B cell (primary cell): ENCODE data around the gene HGFAC. TPM values are rescaled to one million over a fixed set of nuclear protein-coding genes. Genes with fewer than 3 reads are reported as not detected.

ENCODE experiments used
- ATAC-seq: fragments of 200-7000 bp; cut with Tn5 transposase; one replicate; pipeline ENCODE4 v1.10.0; 2021; ENCODE audit warnings: low read depth, mild to moderate bottlenecking, moderate number of reproducible peaks, moderate library complexity
- CTCF ChIA-PET: fragments of 350-600 bp; sonication (Branson Sonifier 250); formaldehyde crosslinking; loops from one replicate; lab custom pipeline; 2021; ENCODE audit warnings: antibody characterized with exemption, inconsistent platforms; lab: Charles Lee
- POLR2A ChIA-PET: fragments of 350-600 bp; sonication (Branson Sonifier 250); formaldehyde crosslinking; loops from one replicate; lab custom pipeline; 2021; ENCODE audit warnings: antibody characterized with exemption; lab: Charles Lee
- DNase-seq: peaks from one replicate; pipeline ENCODE4 v3.0.0; 2013
- H2AFZ ChIP-seq: 2 replicates; pipeline ENCODE4 v1.6.1; 2012; ENCODE audit warnings: mild to moderate bottlenecking, low read depth, low read length; ENCODE audit not compliant: insufficient read depth, poor library complexity, severe bottlenecking
- H3K27ac ChIP-seq, 2 donors: 1 replicate in 1 of 2; 2 replicates in 1 of 2; pipeline ENCODE4 v1.5.1; 2012 to 2013; ENCODE audit warnings: low read length in 2 of 2, mild to moderate bottlenecking in 2 of 2, moderate library complexity in 1 of 2
- H3K27me3 ChIP-seq, 4 experiments: fragments of 200-600 bp in 1 of 4; sonication (generic) in 1 of 4; replicated peaks in 1 of 4; 1 replicate in 2 of 4; 2 replicates in 2 of 4; pipeline versions ENCODE4 v1.6.1 to v1.7.0; 2013 to 2016; ENCODE audit warnings: low read length in 3 of 4, mild to moderate bottlenecking in 2 of 4, mixed read lengths in 1 of 4, moderate library complexity in 1 of 4; ENCODE audit not compliant: insufficient read depth in 4 of 4, control insufficient read depth in 3 of 4; ENCODE audit errors: control extremely low read depth in 1 of 4
- H3K36me3 ChIP-seq, 2 experiments: replicated peaks in 1 of 2; 1 replicate in 1 of 2; 2 replicates in 1 of 2; pipeline versions ENCODE4 v1.6.1 to v1.7.1; 2013; ENCODE audit warnings: low read length in 1 of 2; ENCODE audit not compliant: insufficient read depth in 2 of 2, control insufficient read depth in 1 of 2; ENCODE audit errors: control extremely low read depth in 1 of 2, extremely low read depth in 1 of 2
- H3K4me1 ChIP-seq, 2 donors: fragments of 200-600 bp in 1 of 2; sonication (generic) in 1 of 2; 1 replicate in 1 of 2; 2 replicates in 1 of 2; pipeline versions ENCODE4 v1.5.1 to v1.6.1; 2013 to 2017; ENCODE audit warnings: low read length in 2 of 2; ENCODE audit not compliant: control insufficient read depth in 2 of 2, insufficient read depth in 2 of 2
- H3K4me2 ChIP-seq: replicated peaks from 2 replicates; pipeline ENCODE3; 2012; ENCODE audit warnings: mild to moderate bottlenecking, low read depth, low read length; ENCODE audit not compliant: poor library complexity, severe bottlenecking
- H3K4me3 ChIP-seq, 5 experiments: fragments of 200-600 bp in 1 of 5; sonication (generic) in 1 of 5; 1 replicate in 3 of 5; 2 replicates in 2 of 5; pipeline versions ENCODE4 v1.5.1 to v1.7.0; 2011 to 2016; ENCODE audit warnings: low read length in 4 of 5, mild to moderate bottlenecking in 4 of 5, low read depth in 2 of 5, control low read depth in 1 of 5, moderate library complexity in 1 of 5; ENCODE audit not compliant: insufficient read depth in 1 of 5; ENCODE audit errors: control extremely low read depth in 1 of 5, extremely low read depth in 1 of 5
- H3K79me2 ChIP-seq: fragments of 200-600 bp; sonication (generic); one replicate; pipeline ENCODE4 v1.6.0; 2016; ENCODE audit warnings: low read length; ENCODE audit not compliant: control insufficient read depth, insufficient read depth
- H3K9ac ChIP-seq: fragments of 200-600 bp; sonication (generic); 2 replicates; pipeline ENCODE4 v1.6.1; 2017; ENCODE audit warnings: mild to moderate bottlenecking, low read length, moderate library complexity
- H3K9me3 ChIP-seq, 3 donors: one replicate each; pipeline versions ENCODE4 v1.6.1 to v1.7.1; 2013; ENCODE audit warnings: low read length in 2 of 3; ENCODE audit not compliant: control insufficient read depth in 2 of 3, insufficient read depth in 1 of 3; ENCODE audit errors: control extremely low read depth in 1 of 3
- H4K20me1 ChIP-seq: 2 replicates; pipeline ENCODE4 v1.6.0; 2012; ENCODE audit warnings: mild to moderate bottlenecking, low read length; ENCODE audit not compliant: insufficient read depth, control insufficient read depth, poor library complexity, severe bottlenecking
- H3K27ac Mint-ChIP-seq: one replicate; pipeline ENCODE4 v1.8.0; 2021; ENCODE audit warnings: mixed read lengths
- H3K27me3 Mint-ChIP-seq: one replicate; pipeline ENCODE4 v1.8.0; 2021; ENCODE audit warnings: mixed read lengths
- H3K4me1 Mint-ChIP-seq: one replicate; pipeline ENCODE4 v1.8.0; 2021; ENCODE audit warnings: mixed read lengths
- H3K4me3 Mint-ChIP-seq: one replicate; pipeline ENCODE4 v1.8.0; 2021; ENCODE audit warnings: mixed read lengths
- H3K9me3 Mint-ChIP-seq: one replicate; pipeline ENCODE4 v1.8.0; 2022; ENCODE audit warnings: mixed read lengths; ENCODE audit not compliant: insufficient read depth
- EZH2 ChIP-seq: IDR thresholded peaks from 2 replicates; pipeline ENCODE4 v1.6.1; 2012; ENCODE audit warnings: borderline replicate concordance, low read depth, mild to moderate bottlenecking, moderate library complexity, low read length; ENCODE audit not compliant: insufficient read depth, poor library complexity, severe bottlenecking
- WGBS: methylation state at CpG from one replicate; pipeline ENCODE4 v1.1.5; 2013; ENCODE audit warnings: missing lambda C conversion rate; ENCODE audit not compliant: insufficient coverage; 5-methylcytosine and 5-hydroxymethylcytosine counted together
- intact Hi-C: fragments of 100-400 bp; cut with micrococcal nuclease; formaldehyde crosslinking; loops from one replicate; pipeline ENCODE4 v1.10.0; 2022
- polyA plus RNA-seq: library from polyadenylated mRNA; depleted of rRNA; stranded (reverse); fragments of >200 nt; gene quantifications from 2 replicates; pipeline ENCODE4 v1.2.3, GENCODE V29; 2012
- total RNA-seq, 2 donors: library from RNA; stranded (reverse); fragments of 120-200 nt in 1 of 2; gene quantifications; 1 replicate in 1 of 2; 2 replicates in 1 of 2; pipeline versions ENCODE4 v1.2.3 to v1.2.4, GENCODE V29; 2013 to 2022
- TF ChIP-seq, protein P1 (sequence below): fragments of 200-600 bp; IDR thresholded peaks from one replicate; pipeline ENCODE4 v1.8.0; 2022; ENCODE audit warnings: antibody characterized with exemption, mild to moderate bottlenecking

The HGFAC gene
- total and polyA plus RNA-seq, 2 donors (not counting 1 experiment from before 2014, with no cell fraction given), result not detected

DNA sequence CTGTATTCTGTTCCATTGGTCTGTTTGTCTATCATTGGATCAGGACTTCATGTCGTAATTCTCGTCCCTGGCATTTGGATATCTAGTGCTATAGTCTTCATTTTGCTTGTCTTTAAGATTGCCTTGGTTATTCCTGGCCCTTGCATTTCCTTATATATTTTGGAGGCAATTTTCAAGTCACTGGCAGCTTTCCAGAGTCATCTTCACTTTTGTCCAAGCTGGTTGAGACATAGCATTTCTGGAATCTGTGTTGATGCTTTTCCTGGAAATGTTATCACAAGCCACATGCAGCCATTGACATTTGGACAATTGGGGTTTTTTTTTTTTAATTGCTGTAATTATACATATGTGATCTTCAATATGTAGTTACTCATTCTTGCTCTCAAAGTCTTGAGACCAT lies 45.2 kb upstream of the HGFAC start:
- H3K27me3 Mint-ChIP-seq, result peaks cover 3% of the 10 kb centered on the region
- TF ChIP-seq, protein P1, sequence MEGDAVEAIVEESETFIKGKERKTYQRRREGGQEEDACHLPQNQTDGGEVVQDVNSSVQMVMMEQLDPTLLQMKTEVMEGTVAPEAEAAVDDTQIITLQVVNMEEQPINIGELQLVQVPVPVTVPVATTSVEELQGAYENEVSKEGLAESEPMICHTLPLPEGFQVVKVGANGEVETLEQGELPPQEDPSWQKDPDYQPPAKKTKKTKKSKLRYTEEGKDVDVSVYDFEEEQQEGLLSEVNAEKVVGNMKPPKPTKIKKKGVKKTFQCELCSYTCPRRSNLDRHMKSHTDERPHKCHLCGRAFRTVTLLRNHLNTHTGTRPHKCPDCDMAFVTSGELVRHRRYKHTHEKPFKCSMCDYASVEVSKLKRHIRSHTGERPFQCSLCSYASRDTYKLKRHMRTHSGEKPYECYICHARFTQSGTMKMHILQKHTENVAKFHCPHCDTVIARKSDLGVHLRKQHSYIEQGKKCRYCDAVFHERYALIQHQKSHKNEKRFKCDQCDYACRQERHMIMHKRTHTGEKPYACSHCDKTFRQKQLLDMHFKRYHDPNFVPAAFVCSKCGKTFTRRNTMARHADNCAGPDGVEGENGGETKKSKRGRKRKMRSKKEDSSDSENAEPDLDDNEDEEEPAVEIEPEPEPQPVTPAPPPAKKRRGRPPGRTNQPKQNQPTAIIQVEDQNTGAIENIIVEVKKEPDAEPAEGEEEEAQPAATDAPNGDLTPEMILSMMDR, result no peak
- TF ChIP-seq EZH2, result no peak
- no peak overlapping the region for H3K4me2 ChIP-seq
- H3K36me3 ChIP-seq, result no peaks in the 10 kb centered on the region
- intact Hi-C loops, result no loop called here
- H3K27ac ChIP-seq, result no peak overlapping the region
- ChIA-PET CTCF (no interaction called here), POLR2A (no interaction called here)
- no peaks in the 10 kb centered on the region for H3K79me2 ChIP-seq
- H3K4me3 ChIP-seq, result no peak overlapping the region
- H3K9me3 Mint-ChIP-seq, result no peaks in the 10 kb centered on the region
- ATAC-seq (no peak), DNase-seq (no peak)
- no peak overlapping the region for H3K9ac ChIP-seq
- H3K9me3 ChIP-seq, result peaks cover 0 to 4% (median 4%) of the 10 kb centered on the region in 3 donors
- no peak overlapping the region for H3K27ac Mint-ChIP-seq
- no peak overlapping the region for H2AFZ ChIP-seq
- H3K4me3 Mint-ChIP-seq, result no peak overlapping the region
- H4K20me1 ChIP-seq, result no peaks in the 10 kb centered on the region
- peaks cover 13% of the 10 kb centered on the region for H3K4me1 Mint-ChIP-seq
- H3K4me1 ChIP-seq, result peaks cover 0 to 2% of the 10 kb centered on the region in 2 donors
- 100% methylated on average over 2 of the region's 2 CpGs for WGBS
- H3K27me3 ChIP-seq, result peaks cover 0 to under 1% (median 0%) of the 10 kb centered on the region in 4 experiments

DNA sequence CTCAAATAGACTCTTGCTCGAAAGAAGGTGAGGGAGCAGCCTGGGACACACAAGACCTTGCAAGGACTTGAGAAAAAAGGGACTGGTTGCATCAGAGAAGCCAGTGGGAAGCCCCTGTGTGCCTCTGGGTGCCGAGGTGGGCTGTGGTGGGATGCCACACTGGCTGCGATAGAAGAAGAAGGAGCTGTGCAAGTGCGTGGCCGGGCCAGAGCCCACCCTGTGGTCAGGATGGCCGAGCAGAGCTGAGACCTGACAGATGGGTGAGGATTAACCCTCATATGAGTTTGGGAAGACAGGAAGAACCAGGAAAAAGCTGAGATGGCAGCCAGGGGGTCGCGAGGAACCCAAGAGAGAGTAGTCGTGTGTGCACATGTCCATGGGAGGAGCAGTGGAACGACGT lies 44.6 kb upstream of the HGFAC start:
- intact Hi-C loops, result no loop called here

More for the DNA sequence above, 44.6 kb upstream of the HGFAC start:
- peaks cover 3% of the 10 kb centered on the region for H3K27me3 Mint-ChIP-seq
- H3K9me3 Mint-ChIP-seq, result no peaks in the 10 kb centered on the region
- ATAC-seq (no peak), DNase-seq (no peak)
- H3K4me1 Mint-ChIP-seq, result peaks cover 13% of the 10 kb centered on the region
- Histone ChIP-seq H3K4me1 (peaks cover 0 to 2% of the 10 kb centered on the region in 2 donors), H3K4me2 (no peak overlapping the region), H3K27me3 (no peaks in the 10 kb centered on the region), H3K4me3 (no peak overlapping the region), H4K20me1 (no peaks in the 10 kb centered on the region), H3K9me3 (peaks cover 0 to 4% (median 4%) of the 10 kb centered on the region in 3 donors), H3K36me3 (no peaks in the 10 kb centered on the region), H3K9ac (no peak overlapping the region), H2AFZ (no peak overlapping the region), H3K79me2 (no peaks in the 10 kb centered on the region), H3K27ac (no peak overlapping the region)
- WGBS, result 95% methylated on average over 11 of the region's 11 CpGs
- no peak for TF ChIP-seq EZH2
- TF ChIP-seq, protein P1, result no peak
- CTCF ChIA-PET, result no interaction called here
- POLR2A ChIA-PET, result interaction anchor here (0.5 kb wide), 1 partner anchor 9 kb away, joined by 3 read pairs; no protein-coding TSS in a partner anchor
- H3K27ac Mint-ChIP-seq, result no peak overlapping the region
- H3K4me3 Mint-ChIP-seq, result no peak overlapping the region
